Stimulated activated CD4-positive, alpha-beta T cell treated with anti-CD3 and anti-CD28 coated beads, Interleukin-12 subunit alpha, Interleukin-12 subunit beta, amount 100 ng/mL, for 4 hours (primary cell): Measurements from ENCODE around the gene CSF2RB.

Source experiments
- DNase-seq: peaks from one replicate; pipeline ENCODE4 v3.0.0-alpha.2; 2020

Gene CSF2RB

DNA sequence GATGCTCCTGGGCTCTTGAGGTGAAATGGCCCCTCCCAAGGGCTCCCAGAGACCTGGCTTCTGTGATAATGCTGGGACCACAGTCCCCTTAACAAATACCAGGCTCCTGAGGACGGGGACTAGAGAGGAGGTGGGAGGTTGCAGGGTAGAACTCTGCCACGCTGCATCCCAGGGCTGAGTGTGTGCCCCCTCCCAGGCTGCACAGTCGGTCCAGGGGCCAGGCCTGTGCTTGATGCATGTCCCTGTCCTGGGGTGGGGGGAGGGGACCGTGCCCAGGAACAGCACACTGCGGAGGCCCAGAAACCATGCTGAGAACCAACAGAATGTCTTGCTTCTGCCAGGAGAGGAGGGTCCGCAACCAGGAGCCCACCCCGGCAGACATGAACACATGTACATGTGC lies 9.3 kb downstream of the CSF2RB start:
- DNase-seq: no peak

DNA sequence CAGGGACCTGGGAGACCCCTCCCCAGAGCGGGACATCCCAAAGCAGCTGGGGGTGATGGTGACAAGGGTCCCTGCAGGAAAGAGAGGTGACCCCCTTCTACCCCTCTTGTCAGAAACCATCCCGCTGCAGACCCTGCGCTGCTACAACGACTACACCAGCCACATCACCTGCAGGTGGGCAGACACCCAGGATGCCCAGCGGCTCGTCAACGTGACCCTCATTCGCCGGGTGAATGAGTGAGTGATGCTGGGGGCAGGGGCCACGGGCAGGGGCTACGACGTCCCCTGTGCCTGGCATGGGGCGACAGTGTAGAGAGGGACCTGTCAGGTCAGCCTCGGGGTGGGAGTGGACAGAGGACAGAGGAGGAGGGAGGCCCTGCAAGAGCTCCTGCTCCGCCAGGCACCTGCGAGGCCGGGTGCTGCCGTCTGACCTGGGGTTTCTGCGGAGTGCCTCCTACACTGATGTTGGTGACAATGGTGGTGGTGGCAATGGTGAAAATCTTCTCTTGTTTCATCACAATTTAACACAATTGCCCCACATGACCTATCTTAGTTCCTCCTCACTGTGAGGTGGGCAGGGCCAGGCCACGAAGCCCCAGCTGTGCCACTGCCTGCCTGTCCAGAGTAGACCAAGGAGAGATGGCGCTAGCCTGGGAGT lies 9.8 kb downstream of the CSF2RB start:
- DNase-seq: no peak

DNA sequence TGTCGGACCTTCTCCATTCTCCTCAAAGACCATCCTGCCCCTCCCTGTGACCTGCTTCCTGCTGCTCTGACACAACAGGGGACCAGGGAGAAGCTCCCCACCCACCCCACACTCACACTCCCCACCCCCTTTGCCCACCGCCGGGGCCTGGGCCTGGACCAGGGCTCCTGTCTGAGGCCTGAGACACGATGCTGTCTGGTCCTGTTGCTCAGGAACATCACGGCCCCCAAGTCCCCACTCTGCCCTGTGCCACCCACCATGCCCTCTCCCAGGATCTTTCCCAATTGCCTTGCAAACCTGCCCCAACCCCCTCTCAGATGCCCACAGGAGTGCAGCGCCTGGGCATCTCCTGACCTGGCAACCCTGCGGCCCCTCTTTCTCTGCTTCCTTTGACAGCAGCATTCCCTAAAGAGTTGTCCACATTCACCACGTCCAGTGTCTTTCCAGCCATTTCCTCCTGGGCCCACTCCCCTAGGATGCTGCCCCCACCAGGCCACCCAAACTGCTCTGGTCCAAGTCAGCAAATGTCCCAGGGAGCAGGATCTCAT lies 10.8 kb downstream of the CSF2RB start:
- DNase-seq: no peak

DNA sequence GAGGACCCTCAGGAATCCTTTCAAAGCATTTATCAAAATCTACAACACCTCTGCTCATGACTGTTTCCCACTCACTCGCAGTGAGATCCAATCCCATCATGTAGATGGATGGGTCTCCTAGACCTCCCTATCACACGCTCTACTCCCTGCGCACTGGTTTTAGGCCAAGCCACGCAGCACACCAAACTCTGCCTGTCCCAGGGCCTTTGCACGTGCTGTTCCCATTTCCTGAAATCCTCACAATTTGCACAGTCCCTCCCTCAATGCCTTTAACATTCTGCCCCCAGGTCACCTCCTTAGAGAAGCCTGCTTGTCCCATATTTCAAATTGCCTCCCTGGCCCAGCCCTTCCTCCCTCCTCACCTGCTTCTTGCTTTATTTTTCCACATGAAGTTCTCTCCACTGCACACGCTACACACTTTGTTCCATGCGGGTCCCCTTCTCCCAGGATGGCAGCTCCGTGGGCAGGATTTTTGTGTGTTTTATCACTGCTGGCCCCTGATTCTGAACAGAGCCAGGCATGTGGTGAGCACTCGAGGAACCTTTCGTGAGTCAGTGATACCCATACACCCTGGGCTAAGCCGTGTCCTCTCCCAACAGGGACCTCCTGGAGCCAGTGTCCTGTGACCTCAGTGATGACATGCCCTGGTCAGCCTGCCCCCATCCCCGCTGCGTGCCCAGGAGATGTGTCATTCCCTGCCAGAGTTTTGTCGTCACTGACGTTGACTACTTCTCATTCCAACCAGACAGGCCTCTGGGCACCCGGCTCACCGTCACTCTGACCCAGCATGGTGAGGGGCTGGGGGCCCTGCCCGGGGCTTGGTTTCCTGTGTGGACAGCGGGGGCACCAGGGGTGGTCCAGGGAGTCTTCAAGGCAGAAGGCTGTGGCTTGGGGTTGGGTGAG lies 12.2 kb downstream of the CSF2RB start:
- DNase-seq: no peak

DNA sequence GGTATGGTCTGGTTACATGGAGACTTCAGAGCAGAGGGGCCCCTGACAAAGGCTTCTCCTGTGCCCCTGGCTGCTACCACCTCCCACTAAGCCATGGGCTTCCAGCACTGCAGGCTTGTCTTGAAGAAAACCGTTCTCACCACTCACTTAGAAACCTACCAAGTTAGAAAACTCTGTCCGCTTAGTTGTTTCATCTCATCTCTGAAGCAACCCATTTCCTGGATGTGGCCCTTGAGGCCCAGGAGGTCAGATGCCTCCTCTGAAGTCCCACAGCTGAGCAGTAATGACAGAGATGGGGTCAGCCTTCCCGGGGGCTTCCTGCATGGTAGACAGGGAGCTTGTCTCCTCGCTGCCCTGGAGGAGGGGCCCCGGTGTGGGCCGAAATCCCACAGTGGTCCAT lies 12.9 kb downstream of the CSF2RB start:
- no peak for DNase-seq

DNA sequence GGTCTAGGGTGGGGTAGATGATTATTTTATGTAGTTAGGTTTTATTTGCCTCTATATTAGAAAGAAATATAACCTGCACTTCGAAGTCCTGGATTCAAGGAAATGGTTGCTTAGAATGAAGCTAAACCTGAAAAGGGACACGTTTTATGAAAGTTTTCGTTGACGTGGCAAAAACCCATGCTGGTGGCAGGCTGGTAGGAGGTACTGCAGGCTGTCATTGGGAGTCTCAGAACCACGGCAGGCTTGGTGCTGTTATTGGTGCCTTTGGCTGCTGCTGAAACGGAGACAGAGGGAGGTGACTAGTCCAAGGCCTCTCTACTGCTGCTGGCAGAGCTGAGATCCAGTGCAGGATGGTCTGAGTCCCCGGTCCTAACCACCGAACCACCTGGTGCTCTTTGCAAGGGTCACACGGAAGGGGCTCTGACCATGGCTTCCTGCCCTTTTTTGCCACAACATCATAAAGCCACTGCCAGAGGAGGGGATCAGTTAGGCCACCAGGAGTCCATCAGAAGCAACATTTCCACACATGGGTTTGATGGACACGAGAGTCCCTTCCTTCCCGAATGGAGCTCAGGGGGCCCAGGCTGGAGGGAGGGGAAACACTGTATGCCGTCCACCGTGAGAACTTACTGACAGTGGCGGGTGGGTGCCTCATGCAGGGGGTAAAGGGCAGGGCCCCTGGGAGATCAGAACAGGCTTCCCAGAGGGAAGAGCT lies 13.4 kb downstream of the CSF2RB start:
- no peak for DNase-seq

DNA sequence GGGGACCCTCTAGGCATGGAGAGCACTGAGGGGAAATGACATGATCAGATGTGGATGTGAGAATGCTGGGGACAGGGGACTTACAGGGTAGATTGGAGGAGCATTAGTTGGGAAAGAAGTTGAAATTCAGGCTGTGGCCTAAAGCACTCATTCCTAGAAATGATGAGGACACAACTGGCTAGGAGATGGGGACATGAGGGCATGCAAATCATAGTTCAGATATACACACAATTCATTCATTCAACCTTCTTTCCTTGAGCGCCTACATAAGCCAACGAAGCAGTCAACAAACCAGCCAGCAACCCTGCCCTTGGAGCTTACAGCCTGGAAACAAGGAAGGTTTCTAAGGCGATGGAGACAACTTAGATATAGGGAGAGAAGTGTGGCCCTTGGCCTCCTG lies 14.2 kb downstream of the CSF2RB start:
- no peak for DNase-seq

DNA sequence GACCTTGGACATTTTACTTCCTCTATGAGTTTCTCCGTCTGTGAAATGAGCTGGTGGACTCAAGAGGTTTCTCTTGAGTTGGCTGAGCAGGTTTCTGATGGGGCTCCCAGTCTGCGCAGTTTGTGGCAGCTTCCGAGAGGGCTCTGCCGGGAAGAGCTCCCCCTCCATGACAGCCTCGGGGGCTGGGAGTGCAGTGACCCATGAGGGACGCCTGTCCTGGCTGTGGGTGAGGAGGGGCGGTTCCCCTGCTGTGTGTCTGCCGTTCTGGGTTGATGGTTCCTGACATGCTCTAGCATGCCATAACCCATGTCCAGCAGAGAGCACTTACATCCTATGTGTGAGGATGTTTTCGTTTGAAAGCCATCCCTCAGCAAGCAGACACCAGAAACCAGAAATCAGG lies 14.8 kb downstream of the CSF2RB start:
- no peak for DNase-seq

DNA sequence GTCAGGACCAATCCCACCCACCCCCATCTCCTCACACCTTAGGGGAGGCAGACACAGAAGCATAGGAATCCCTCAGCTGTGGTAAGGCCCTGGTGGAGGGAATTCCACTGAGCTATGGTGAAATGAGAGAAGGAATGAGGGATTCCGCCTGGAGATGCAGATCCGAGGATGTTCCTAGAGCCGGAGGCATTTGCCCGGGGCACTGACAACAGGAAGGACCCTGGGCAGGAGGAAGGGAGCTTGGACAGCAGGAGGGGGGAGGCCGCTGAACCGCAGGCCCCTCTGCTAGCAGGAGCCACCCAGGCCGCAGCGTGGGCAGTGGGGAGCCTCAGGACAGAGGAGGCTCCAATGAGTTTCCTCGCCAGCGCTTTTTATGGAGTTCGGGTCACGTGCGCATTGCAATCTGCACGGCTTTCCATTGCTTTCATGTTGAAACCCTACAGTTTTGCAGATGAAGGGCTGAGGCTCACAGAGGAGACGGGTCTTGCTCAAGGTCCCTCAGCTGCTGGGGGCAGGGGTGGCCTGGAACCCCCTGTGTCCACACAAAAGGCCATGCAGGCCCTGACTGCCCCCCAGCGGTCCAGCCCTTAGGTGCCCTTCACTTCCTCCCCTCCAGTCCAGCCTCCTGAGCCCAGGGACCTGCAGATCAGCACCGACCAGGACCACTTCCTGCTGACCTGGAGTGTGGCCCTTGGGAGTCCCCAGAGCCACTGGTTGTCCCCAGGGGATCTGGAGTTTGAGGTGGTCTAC lies 15.5 kb downstream of the CSF2RB start:
- no peak for DNase-seq

DNA sequence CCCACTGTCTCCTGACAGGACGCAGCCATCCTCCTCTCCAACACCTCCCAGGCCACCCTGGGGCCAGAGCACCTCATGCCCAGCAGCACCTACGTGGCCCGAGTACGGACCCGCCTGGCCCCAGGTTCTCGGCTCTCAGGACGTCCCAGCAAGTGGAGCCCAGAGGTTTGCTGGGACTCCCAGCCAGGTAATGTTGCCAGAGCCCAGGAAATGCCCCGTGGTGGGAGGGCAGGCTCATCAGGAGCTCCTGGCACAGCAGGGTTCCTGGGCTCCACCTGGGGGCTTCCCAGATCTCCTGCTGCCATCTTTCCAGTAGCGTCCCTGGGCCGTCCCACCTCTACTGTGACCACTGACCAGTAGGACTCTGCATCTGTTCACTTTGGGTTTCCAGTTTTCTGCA lies 16.2 kb downstream of the CSF2RB start:
- DNase-seq: no peak

DNA sequence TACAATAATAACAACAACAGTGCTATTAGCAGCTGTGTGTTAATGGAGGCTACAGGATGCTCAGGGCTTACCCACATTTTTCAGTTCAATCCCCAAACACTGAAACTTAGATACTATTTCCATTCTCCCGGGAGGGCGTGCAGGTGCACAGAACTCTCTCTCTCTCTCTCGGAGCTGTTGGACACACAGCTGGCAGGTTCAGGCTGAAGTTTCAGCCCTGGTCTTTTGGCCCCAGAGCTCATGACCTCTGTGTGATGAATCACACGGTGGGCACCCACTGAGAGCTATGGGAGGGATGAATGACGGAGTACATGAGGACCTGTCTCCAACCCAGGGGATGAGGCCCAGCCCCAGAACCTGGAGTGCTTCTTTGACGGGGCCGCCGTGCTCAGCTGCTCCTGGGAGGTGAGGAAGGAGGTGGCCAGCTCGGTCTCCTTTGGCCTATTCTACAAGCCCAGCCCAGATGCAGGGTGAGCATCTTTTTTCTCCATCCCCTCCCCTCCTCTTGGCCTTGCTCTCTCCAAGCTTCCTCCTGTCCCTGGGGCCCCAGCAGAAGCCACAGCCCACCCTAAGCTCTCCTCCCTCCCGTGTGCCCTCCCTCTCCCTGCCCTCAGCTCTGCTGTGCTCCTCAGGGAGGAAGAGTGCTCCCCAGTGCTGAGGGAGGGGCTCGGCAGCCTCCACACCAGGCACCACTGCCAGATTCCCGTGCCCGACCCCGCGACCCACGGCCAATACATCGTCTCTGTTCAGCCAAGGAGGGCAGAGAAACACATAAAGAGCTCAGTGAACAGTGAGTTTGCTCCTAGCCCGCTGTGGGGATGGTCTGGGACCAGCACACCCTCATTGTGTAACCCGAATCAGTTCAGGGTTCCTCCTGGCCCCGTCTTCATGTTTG lies 16.9 kb downstream of the CSF2RB start:
- no peak for DNase-seq

DNA sequence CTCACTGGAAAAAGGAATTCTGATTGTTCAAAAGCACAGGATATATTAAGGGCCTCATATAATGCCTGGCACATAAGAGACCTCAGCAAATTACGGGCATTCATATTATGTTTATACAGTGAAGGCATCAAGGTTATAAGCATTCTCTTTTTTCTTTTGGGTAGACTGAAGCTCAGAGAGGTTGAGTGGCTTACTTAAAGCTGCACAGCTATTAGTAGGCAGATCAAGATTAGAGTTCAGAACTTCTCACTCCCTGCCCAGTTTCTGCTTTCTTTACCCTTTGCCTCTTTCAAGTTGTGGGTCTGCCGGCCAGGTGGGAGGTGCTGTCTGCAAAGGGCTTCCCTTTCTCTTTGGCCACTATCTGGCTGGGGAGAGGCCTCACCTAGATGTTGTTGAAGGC lies 18.0 kb downstream of the CSF2RB start:
- DNase-seq: no peak

DNA sequence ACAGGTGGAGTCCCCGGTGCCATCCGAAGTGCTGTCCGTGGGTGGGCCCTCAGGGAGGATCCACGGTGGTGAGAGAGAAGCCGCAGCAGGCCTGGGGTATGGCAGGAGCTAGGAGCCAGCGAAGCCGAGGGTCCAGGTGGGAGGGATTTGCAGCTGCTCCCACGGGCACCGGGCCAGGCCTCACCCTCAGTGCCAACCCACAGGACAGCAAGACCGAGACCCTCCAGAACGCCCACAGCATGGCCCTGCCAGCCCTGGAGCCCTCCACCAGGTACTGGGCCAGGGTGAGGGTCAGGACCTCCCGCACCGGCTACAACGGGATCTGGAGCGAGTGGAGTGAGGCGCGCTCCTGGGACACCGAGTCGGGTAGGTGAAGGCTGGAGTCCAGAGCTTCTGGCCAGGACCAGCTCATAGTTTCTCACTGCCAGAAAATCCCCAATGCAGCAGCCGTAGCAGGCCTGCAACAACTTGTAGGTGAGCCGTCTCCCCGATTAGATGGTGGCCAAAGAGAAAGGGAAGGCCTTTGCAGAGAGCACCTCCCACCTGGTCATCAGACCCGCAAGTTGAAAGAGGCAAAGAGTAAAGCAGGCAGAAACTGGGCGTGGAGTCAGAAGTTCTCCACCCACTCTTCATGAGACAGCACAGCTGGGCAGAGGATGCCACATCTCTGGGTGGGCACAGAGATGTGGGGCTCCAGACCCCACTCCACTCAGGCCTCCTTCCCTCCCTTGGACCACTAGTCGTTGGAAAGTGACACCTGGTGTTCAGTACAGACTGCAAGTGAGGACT lies 20.4 kb downstream of the CSF2RB start:
- DNase-seq: no peak

DNA sequence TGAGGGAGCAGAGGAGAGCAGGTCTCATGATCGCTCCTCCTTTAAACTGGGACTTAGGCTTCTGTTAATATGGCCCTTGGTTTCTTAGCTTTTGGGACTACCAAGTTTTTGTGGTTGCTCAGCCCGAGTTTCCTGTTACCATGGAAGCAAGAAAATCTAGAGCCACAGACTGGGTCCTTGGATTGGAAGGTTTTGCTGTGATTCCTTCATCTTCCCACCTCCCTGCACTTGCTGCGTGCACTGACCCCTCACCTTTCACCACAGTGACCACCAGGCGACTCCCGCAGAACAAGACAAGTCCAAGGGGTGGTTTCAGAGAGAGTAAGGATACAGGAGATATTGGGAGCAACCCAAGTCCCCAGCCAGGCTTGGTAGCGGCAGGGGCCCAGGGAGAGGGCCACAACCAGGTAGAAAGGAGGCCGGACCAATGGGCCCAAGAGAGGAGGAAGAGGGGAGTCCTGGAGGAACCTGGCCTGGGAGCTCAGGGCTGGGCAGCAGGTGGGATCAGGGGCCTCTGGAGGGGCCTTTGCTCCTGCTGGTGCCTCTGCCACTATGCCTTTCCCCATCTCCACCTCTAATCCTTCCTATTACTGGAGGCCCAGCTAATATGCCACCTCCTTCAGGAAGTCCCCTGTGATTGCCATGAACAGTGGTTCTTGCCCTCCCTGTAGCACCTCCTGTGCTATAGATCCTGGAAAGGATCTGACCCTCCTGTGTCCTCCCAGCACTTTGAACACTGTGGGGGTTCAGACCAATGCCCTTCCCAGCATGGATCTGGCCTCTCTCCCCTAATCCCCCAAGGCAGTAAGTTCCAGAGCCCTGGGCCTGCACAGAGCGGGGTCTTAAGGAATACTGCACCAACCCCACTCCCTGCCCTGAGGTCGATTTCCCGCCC lies 21.2 kb downstream of the CSF2RB start:
- no peak for DNase-seq

DNA sequence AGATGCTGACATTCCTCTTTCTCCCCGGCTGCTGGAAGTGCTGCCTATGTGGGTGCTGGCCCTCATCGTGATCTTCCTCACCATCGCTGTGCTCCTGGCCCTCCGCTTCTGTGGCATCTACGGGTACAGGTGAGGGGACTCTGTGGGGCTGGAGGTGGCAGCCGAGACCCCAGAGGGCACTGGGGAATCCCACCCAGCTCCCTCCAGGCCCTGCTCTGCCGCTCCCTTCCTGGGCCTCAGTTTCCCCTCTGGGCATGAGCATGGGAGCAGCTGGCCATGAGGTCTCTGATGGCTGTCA lies 21.8 kb downstream of the CSF2RB start:
- no peak for DNase-seq

DNA sequence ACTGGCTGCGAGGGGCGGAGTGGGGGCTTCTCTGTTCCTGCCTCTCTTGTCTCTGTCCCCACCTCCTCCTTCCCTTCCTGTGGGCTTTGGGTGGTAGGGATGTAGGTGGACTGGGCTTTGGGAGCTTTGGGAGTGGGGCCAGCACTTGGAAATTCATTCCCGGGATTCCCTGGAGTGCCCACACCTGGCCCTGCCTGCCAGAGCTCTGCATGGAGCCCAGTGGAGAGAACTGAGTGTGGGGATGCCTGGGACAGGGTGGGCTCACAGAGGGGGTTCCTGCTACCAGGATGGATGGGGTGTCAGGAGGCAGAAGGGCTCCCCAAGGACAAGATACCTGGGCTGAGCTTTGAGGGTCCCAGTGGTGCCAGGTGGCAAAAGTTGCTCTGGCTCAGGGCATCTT lies 22.3 kb downstream of the CSF2RB start:
- DNase-seq: no peak

DNA sequence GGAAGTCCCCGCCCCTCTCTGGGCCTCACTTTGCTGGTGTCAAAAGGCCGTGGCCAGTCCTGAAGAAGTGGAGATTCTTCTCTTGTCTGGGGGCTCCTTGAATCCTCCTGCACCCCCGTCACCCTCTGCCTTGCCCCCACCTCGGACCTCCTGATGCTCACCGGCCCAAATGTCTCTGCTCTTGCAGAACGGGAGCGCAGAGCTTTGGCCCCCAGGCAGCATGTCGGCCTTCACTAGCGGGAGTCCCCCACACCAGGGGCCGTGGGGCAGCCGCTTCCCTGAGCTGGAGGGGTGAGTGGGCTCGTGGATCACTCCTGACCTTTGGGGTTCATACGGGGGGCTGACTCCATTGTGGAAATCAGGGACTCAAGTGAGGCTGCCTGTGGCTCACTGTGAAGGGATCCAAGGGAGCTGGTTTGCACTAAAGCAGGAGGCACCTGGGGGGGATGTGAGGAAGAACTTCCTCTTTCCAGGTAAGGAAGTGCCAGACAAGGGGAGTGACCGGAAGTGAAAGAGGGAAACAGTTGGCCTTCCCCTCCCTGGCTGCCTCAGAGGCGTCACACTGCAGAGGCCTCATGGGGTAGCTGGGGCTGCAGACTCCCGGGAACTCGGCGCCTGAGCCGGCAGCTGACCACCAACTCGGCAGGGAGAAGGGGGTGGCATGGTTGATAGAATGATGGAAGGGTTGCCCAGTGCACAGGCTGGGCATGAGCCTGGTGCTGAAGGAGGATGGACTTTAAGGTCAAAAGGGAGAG lies 23.1 kb downstream of the CSF2RB start:
- DNase-seq: no peak

DNA sequence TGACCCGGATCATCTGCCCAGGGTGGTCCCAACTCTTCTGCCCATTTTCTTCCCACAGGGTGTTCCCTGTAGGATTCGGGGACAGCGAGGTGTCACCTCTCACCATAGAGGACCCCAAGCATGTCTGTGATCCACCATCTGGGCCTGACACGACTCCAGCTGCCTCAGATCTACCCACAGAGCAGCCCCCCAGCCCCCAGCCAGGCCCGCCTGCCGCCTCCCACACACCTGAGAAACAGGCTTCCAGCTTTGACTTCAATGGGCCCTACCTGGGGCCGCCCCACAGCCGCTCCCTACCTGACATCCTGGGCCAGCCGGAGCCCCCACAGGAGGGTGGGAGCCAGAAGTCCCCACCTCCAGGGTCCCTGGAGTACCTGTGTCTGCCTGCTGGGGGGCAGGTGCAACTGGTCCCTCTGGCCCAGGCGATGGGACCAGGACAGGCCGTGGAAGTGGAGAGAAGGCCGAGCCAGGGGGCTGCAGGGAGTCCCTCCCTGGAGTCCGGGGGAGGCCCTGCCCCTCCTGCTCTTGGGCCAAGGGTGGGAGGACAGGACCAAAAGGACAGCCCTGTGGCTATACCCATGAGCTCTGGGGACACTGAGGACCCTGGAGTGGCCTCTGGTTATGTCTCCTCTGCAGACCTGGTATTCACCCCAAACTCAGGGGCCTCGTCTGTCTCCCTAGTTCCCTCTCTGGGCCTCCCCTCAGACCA lies 24.0 kb downstream of the CSF2RB start:
- no peak for DNase-seq

DNA sequence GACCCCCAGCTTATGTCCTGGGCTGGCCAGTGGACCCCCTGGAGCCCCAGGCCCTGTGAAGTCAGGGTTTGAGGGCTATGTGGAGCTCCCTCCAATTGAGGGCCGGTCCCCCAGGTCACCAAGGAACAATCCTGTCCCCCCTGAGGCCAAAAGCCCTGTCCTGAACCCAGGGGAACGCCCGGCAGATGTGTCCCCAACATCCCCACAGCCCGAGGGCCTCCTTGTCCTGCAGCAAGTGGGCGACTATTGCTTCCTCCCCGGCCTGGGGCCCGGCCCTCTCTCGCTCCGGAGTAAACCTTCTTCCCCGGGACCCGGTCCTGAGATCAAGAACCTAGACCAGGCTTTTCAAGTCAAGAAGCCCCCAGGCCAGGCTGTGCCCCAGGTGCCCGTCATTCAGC lies 24.6 kb downstream of the CSF2RB start:
- DNase-seq: no peak
